ENCODE measurements around the gene REEP5. TPM values are rescaled to one million over a fixed set of nuclear protein-coding genes. Genes with fewer than 3 reads are reported as not detected.
A peak's percentile ranks its signal among the peaks of the same experiment; 100 is the strongest.

REEP5 gene
- total and polyA plus RNA-seq, 2 of the 13 experiments (the other 11 are each of a cell fraction or from before 2014, with no cell fraction given), result 49.4 to 239 TPM

GRCh38 chr5:112860929-112861637, 60.9 kb downstream of the REEP5 start, which contains the start of gene SRP19 (continued):
- peak; percentile 85; the same call in 1 of the 2 replicates for TF ChIP-seq ZNF792 (CRISPR knock-in tag; IDR thresholded peaks at IDR 0.05)
- TF ChIP-seq ZNF556 (CRISPR knock-in tag; IDR thresholded peaks at IDR 0.05; ENCODE audit: borderline replicate concordance), result no peak
- TF ChIP-seq GFI1 (CRISPR knock-in tag; IDR thresholded peaks at IDR 0.05; ENCODE audit: borderline replicate concordance), result peak; percentile 33; the same call in 1 of the 2 replicates
- peak; percentile 70 for TF ChIP-seq HDAC1 (CRISPR knock-in tag; IDR thresholded peaks at IDR 0.05)
- TF ChIP-seq, protein P1, sequence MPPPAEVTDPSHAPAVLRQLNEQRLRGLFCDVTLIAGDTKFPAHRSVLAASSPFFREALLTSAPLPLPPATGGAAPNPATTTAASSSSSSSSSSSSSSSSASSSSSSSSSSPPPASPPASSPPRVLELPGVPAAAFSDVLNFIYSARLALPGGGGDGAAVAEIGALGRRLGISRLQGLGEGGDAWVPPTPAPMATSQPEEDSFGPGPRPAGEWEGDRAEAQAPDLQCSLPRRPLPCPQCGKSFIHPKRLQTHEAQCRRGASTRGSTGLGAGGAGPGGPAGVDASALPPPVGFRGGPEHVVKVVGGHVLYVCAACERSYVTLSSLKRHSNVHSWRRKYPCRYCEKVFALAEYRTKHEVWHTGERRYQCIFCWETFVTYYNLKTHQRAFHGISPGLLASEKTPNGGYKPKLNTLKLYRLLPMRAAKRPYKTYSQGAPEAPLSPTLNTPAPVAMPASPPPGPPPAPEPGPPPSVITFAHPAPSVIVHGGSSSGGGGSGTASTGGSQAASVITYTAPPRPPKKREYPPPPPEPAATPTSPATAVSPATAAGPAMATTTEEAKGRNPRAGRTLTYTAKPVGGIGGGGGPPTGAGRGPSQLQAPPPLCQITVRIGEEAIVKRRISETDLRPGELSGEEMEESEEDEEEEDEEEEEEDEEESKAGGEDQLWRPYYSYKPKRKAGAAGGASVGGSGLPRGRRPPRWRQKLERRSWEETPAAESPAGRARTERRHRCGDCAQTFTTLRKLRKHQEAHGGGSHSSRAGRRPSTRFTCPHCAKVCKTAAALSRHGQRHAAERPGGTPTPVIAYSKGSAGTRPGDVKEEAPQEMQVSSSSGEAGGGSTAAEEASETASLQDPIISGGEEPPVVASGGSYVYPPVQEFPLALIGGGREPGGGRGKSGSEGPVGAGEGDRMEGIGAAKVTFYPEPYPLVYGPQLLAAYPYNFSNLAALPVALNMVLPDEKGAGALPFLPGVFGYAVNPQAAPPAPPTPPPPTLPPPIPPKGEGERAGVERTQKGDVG (CRISPR knock-in tag; IDR thresholded peaks at IDR 0.05; ENCODE audit: borderline replicate concordance), result peak; percentile 61; the same call in 1 of the 2 replicates
- 0 out of 2 replicates have a peak, but pooled peaks have one; percentile 44 for TF ChIP-seq PPARG (CRISPR knock-in tag; conservative IDR thresholded peaks at IDR 0.05)
- peak; percentile 91 for TF ChIP-seq NFYC (CRISPR knock-in tag; IDR thresholded peaks at IDR 0.05)
- TF ChIP-seq SIN3B (IDR thresholded peaks at IDR 0.05; ENCODE audit: low read length), result peak; percentile 62; the same call in 1 of the 2 replicates
- peak; percentile 79 for TF ChIP-seq MYC (CRISPR knock-in tag; IDR thresholded peaks at IDR 0.05; ENCODE audit: borderline replicate concordance)
- 0 out of 2 replicates have a peak, but pooled peaks have one; percentile 11 for TF ChIP-seq ZNF644 (CRISPR knock-in tag; IDR thresholded peaks at IDR 0.05; ENCODE audit: low read depth)
- TF ChIP-seq, protein P2, sequence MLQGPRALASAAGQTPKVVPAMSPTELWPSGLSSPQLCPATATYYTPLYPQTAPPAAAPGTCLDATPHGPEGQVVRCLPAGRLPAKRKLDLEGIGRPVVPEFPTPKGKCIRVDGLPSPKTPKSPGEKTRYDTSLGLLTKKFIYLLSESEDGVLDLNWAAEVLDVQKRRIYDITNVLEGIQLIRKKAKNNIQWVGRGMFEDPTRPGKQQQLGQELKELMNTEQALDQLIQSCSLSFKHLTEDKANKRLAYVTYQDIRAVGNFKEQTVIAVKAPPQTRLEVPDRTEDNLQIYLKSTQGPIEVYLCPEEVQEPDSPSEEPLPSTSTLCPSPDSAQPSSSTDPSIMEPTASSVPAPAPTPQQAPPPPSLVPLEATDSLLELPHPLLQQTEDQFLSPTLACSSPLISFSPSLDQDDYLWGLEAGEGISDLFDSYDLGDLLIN (CRISPR knock-in tag; IDR thresholded peaks at IDR 0.05; ENCODE audit: borderline replicate concordance), result no peak
- peak; percentile 98 for TF ChIP-seq TEAD2 (CRISPR knock-in tag; IDR thresholded peaks at IDR 0.05)
- TF ChIP-seq ZNF207 (IDR thresholded peaks at IDR 0.05; ENCODE audit: borderline replicate concordance), result no peak
- peak; percentile 97 for TF ChIP-seq ZNF33B (CRISPR knock-in tag; IDR thresholded peaks at IDR 0.05)
- TF ChIP-seq NR1H2 (CRISPR knock-in tag; IDR thresholded peaks at IDR 0.05; ENCODE audit: borderline replicate concordance, low read depth), result peak; percentile 88
- TF ChIP-seq, protein P3, sequence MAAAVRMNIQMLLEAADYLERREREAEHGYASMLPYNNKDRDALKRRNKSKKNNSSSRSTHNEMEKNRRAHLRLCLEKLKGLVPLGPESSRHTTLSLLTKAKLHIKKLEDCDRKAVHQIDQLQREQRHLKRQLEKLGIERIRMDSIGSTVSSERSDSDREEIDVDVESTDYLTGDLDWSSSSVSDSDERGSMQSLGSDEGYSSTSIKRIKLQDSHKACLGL (CRISPR knock-in tag; IDR thresholded peaks at IDR 0.05), result peak; percentile 87
- TF ChIP-seq ZMYM4 (CRISPR knock-in tag; IDR thresholded peaks at IDR 0.05), result peak; percentile 95
- TF ChIP-seq ZNF891 (CRISPR knock-in tag; IDR thresholded peaks at IDR 0.05), result peak; percentile 46; the same call in 1 of the 2 replicates
- TF ChIP-seq GABPB1 (CRISPR knock-in tag; IDR thresholded peaks at IDR 0.05), result peak; percentile 98
- TF ChIP-seq RARG (CRISPR knock-in tag; IDR thresholded peaks at IDR 0.05; ENCODE audit: low read depth), result peak; percentile 74; the same call in 1 of the 2 replicates
- TF ChIP-seq, protein P4, sequence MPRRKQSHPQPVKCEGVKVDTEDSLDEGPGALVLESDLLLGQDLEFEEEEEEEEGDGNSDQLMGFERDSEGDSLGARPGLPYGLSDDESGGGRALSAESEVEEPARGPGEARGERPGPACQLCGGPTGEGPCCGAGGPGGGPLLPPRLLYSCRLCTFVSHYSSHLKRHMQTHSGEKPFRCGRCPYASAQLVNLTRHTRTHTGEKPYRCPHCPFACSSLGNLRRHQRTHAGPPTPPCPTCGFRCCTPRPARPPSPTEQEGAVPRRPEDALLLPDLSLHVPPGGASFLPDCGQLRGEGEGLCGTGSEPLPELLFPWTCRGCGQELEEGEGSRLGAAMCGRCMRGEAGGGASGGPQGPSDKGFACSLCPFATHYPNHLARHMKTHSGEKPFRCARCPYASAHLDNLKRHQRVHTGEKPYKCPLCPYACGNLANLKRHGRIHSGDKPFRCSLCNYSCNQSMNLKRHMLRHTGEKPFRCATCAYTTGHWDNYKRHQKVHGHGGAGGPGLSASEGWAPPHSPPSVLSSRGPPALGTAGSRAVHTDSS (CRISPR knock-in tag; conservative IDR thresholded peaks at IDR 0.05), result no peak
- peak; percentile 95 for TF ChIP-seq KDM5A (IDR thresholded peaks at IDR 0.05; ENCODE audit: borderline replicate concordance, low read length)
